ENCODE data around the gene ACACA.
"Not testable (repeated sequence)": the region's sequence is repeated elsewhere in the genome, so short reads cannot be mapped to it uniquely, and the experiment has no call there.

ACACA gene

GRCh38 chr17:37092071-37092470 lies 314.6 kb downstream of the ACACA start:
- no peak for DNase-seq

DNA sequence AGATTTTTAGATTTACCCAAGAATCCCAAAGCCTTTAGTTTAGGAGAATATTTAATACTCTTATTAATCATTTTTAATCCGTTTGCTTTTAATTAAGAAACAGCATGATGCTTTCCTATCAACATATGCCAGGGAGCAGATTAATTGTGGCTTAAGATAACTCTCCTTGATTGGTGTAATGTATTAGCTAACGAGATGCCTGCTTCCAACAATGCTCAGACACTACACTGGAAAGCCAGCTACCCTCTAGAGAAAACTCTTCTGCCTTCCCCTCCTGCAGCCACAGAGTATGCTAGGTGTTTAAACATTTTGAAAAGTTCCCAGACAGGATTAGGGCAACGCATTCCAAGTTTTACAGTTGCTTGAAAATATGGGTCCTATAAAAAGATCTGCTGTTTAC lies 315.7 kb downstream of the ACACA start:
- DNase-seq, result no peak

DNA sequence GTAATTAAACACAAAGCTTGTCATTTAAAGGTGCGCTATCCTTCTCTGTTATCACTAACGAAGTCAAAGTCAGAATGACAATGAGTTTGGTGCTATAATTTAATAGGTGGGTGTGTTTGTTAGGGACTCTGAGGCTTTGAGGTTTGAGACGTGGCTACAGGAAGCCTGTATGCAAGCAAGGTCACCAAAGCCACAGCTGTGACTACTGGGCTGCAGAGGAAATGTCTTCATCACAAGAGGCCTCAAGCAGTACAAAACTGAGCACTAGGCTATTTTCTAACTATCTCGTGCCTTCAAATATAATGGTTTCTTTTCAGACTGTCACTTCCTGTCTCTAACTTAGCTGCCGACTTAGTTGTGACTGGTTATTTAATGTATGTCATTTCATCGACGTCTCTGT lies 316.7 kb downstream of the ACACA start:
- DNase-seq, result peak; percentile 82

GRCh38 chr17:37088913-37089312 lies 317.7 kb downstream of the ACACA start:
- DNase-seq, result no peak

- peak; percentile 49 for DNase-seq
Measured at GRCh38 chr17:37088459-37088858, 318.2 kb downstream of the ACACA start.

DNA sequence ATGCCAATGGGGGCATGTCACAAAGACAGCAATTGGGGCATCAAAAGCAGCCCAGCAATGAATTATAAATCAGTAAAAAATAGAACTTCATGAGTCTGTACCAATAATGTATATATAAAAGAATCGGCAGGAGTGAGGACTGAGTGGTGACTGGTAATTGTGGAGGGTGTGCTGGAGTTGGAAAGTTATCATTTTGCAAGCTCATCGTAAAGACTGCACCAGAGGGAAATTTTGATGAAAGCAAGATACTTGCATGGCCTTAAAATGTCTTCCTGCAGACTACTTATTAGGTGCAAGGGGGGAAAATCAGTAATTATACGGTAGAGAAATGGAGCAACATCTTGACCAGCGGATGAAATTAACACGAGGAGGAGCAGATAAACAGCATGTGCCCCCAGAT lies 319.0 kb downstream of the ACACA start:
- DNase-seq, result no peak

- DNase-seq, result no peak
Measured at GRCh38 chr17:37086948-37087347, 319.7 kb downstream of the ACACA start.

DNA sequence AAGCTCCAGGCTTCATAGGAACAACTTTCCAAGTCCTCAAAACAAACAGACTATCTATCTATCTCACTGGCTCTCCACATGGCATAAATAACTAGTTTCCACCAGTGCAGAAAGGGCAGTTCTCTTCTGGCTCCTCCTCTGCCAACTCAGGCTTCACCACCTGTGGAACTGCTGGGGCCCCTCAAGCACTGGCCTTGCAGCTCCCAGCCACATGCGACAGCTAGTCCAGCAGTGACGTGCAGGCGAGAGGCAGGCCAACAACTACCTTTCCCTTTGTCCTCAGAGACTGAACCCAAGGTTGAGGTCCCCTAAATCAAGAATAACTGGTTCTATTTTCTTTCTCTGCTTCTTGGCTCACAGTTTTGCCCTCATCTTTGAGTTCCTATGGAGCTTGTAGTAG lies 320.3 kb downstream of the ACACA start:
- DNase-seq, result no peak

GRCh38 chr17:37084372-37084771 lies 322.3 kb downstream of the ACACA start:
- DNase-seq, result no peak

- DNase-seq, result no peak
Measured at GRCh38 chr17:37083456-37083855, 323.2 kb downstream of the ACACA start.

DNA sequence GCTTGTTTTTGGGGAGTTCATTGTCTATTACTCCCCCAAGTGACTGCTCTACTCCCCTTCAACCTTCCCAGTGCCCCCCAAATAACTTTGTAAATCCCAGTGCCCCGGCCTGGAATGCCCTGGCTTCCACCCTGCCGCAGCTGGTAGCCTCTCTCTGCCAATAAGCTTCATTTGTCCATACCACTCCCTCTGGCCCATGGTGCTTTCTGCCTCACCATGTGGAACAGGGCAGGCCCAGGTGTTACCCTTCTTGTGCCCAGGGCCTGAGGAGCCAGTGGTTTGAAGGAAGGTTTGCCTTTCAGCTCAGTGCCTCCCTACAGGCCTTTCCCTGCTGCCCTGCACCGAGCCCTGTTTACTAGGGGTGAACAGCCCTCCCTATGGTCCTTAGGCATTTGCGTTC lies 323.7 kb downstream of the ACACA start:
- no peak for DNase-seq

GRCh38 chr17:37082311-37082860 lies 324.2 kb downstream of the ACACA start:
- DNase-seq, result no peak

GRCh38 chr17:37081287-37081686 lies 325.3 kb downstream of the ACACA start:
- DNase-seq, result no peak

- no peak for DNase-seq
Measured at GRCh38 chr17:37079735-37080134, 326.9 kb downstream of the ACACA start.

GRCh38 chr17:37079065-37079708 lies 327.4 kb downstream of the ACACA start:
- DNase-seq, result no peak

- not testable (repeated sequence) for DNase-seq
Measured at GRCh38 chr17:37073464-37073863, 333.2 kb downstream of the ACACA start.

GRCh38 chr17:37069087-37069486 lies 337.5 kb downstream of the ACACA start:
- no peak for DNase-seq

- DNase-seq, result no peak
Measured at GRCh38 chr17:37068266-37068665, 338.4 kb downstream of the ACACA start.

DNA sequence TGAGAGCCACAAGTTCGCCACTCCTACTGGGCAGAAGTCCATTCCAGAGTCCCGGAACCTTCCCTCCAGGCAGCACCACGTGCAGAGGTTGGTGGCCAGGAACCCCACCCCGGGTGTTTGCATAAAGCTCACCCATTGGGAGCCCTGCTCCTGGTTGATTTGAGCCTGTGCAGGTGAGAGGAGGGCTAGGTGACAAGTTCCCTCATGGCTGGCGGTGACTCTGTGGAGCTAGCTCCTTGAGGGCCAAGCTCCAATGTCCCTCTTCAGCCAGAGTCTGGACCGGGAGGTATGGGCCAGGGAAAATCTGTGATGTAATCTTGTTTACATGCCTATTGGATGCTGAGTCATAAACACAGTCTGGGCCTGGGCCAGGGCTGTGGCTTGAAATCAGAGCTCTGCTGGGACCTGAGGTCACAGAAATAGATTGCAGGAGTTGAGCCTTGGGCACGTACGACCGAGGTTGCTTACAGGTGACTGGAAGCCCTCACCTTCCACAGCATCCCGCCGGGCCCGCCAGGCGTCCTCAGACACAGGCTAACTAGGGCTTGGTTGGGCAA lies 339.0 kb downstream of the ACACA start:
- no peak for DNase-seq

GRCh38 chr17:37066322-37067255 lies 340.0 kb downstream of the ACACA start:
- DNase-seq, result no peak

- DNase-seq, result no peak
Measured at GRCh38 chr17:37065486-37066321, 340.9 kb downstream of the ACACA start.

DNA sequence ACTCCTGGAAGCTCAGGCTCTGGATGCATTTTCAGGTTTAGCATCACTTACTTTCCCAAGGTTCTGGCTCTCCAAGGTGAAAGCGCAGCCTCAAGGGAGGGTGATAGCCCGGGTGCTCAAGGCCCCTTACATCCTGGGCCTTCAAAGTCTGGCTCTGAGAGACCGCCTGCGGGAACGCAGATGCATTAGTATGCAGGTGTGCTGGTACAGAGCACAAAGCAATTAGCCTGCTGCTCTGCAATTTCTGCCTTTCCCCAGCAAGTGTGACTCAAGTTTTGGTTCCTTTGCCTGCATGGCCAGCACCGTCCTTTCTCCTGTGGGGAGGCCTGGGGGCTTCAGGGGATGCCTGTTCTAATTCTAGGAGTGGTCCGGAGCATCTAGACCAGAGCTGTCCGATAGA lies 341.7 kb downstream of the ACACA start:
- DNase-seq, result no peak

- DNase-seq, result no peak
Measured at GRCh38 chr17:37064206-37064605, 342.4 kb downstream of the ACACA start.
